ENCODE results near the gene CD86.

- TF ChIP-seq EZH2phosphoT487 (IDR thresholded peaks at IDR 0.05; ENCODE audit: borderline replicate concordance, low read length): no peak
- TF ChIP-seq, protein P1, sequence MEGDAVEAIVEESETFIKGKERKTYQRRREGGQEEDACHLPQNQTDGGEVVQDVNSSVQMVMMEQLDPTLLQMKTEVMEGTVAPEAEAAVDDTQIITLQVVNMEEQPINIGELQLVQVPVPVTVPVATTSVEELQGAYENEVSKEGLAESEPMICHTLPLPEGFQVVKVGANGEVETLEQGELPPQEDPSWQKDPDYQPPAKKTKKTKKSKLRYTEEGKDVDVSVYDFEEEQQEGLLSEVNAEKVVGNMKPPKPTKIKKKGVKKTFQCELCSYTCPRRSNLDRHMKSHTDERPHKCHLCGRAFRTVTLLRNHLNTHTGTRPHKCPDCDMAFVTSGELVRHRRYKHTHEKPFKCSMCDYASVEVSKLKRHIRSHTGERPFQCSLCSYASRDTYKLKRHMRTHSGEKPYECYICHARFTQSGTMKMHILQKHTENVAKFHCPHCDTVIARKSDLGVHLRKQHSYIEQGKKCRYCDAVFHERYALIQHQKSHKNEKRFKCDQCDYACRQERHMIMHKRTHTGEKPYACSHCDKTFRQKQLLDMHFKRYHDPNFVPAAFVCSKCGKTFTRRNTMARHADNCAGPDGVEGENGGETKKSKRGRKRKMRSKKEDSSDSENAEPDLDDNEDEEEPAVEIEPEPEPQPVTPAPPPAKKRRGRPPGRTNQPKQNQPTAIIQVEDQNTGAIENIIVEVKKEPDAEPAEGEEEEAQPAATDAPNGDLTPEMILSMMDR (IDR thresholded peaks at IDR 0.05; ENCODE audit: low read depth, low read length, poor library complexity, severe bottlenecking): no peak
These were observed 47.2 kb downstream of the CD86 start for GRCh38 chr3:122102191-122102935.

All from DOHH2 (cell line).